Ascending aorta (tissue), 2 donors: ENCODE data around the gene COL4A2. TPM values are rescaled to one million over a fixed set of nuclear protein-coding genes. Genes with fewer than 3 reads are reported as not detected.

Experiments
- DNase-seq, 2 donors: peaks; one replicate each; pipeline ENCODE4 v3.0.0-alpha.2; 2019; ENCODE audit warnings: low spot score in 2 of 2
- H3K27ac ChIP-seq, 2 donors: fragments of 200-600 bp; sonication (generic); one replicate each; pipeline ENCODE4 v1.5.1; 2016 to 2017; ENCODE audit warnings: mild to moderate bottlenecking in 1 of 2
- H3K27me3 ChIP-seq: fragments of 200-600 bp; sonication (generic); one replicate; pipeline ENCODE4 v1.5.1; 2017
- H3K36me3 ChIP-seq, 2 donors: fragments of 200-600 bp; sonication (generic); one replicate each; pipeline ENCODE4 v1.5.1; 2016
- H3K4me1 ChIP-seq, 2 donors: fragments of 200-600 bp; sonication (generic); one replicate each; pipeline ENCODE4 v1.5.1; 2016 to 2017; ENCODE audit warnings: mild to moderate bottlenecking in 1 of 2
- H3K4me3 ChIP-seq, 2 donors: fragments of 200-600 bp; sonication (generic); one replicate each; pipeline ENCODE4 v1.5.1; 2016 to 2017; ENCODE audit warnings: mild to moderate bottlenecking in 1 of 2
- H3K9me3 ChIP-seq, 2 donors: fragments of 200-600 bp; sonication (generic); one replicate each; pipeline ENCODE4 v1.5.1; 2016
- intact Hi-C: fragments of 100-400 bp; cut with DNase I; formaldehyde crosslinking; loops from one replicate; pipeline ENCODE4 v1.15.1; 2023
- total RNA-seq: library from RNA; depleted of rRNA; stranded (reverse); fragments of >200 nt; gene quantifications from one replicate; pipeline ENCODE4 v1.1.0, GENCODE V29; 2016
- TF ChIP-seq, protein P1 (sequence below), 3 experiments: fragments of 200-600 bp in 2 of 3; fragments of 450-650 bp in 1 of 3; sonication (generic) in 2 of 3; IDR thresholded peaks; one replicate each; pipeline ENCODE4 v1.5.1; 2016 to 2019; ENCODE audit warnings: antibody characterized with exemption in 3 of 3, mild to moderate bottlenecking in 1 of 3, moderate library complexity in 1 of 3

Gene COL4A2
- total RNA-seq, 1 donor from 2014 or later: 1,227 TPM

- no peaks in the 10 kb centered on the region for H3K27me3 ChIP-seq
- H3K4me3 ChIP-seq: peak overlapping the region in 1 of 2 donors; percentile 33
- H3K27ac ChIP-seq: peak overlapping the region; percentile 89 to 90
- H3K36me3 ChIP-seq: peaks cover 0 to 5% of the 10 kb centered on the region in 2 donors
- TF ChIP-seq, protein P1, sequence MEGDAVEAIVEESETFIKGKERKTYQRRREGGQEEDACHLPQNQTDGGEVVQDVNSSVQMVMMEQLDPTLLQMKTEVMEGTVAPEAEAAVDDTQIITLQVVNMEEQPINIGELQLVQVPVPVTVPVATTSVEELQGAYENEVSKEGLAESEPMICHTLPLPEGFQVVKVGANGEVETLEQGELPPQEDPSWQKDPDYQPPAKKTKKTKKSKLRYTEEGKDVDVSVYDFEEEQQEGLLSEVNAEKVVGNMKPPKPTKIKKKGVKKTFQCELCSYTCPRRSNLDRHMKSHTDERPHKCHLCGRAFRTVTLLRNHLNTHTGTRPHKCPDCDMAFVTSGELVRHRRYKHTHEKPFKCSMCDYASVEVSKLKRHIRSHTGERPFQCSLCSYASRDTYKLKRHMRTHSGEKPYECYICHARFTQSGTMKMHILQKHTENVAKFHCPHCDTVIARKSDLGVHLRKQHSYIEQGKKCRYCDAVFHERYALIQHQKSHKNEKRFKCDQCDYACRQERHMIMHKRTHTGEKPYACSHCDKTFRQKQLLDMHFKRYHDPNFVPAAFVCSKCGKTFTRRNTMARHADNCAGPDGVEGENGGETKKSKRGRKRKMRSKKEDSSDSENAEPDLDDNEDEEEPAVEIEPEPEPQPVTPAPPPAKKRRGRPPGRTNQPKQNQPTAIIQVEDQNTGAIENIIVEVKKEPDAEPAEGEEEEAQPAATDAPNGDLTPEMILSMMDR (IDR thresholded peaks at IDR 0.05): no peak
- H3K4me1 ChIP-seq: peaks cover 41 to 61% of the 10 kb centered on the region in 2 donors
- intact Hi-C loops: loop anchor here (2.0 to 10.0 kb wide), 4 partner anchors 20 to 304 kb away; partner anchors contain the start of genes ING1 and NAXD
- H3K9me3 ChIP-seq: no peaks in the 10 kb centered on the region
- DNase-seq: no peak
Measured at GRCh38 chr13:110521296-110521680, 214.2 kb downstream of the COL4A2 start.

- Histone ChIP-seq H3K27ac (peak overlapping the region; percentile 89 to 90), H3K27me3 (no peaks in the 10 kb centered on the region), H3K4me3 (no peak overlapping the region), H3K4me1 (peaks cover 41 to 68% of the 10 kb centered on the region in 2 donors), H3K36me3 (peaks cover 0 to 5% of the 10 kb centered on the region in 2 donors), H3K9me3 (no peaks in the 10 kb centered on the region)
- intact Hi-C loops: loop anchor here (2.0 to 10.0 kb wide), 4 partner anchors 19 to 305 kb away; partner anchors contain the start of genes ING1 and NAXD
- TF ChIP-seq, protein P1 (IDR thresholded peaks at IDR 0.05): no peak
- DNase-seq: no peak
Measured at GRCh38 chr13:110521946-110522345, 214.9 kb downstream of the COL4A2 start.

GRCh38 chr13:110522721-110523120, 215.6 kb downstream of the COL4A2 start:
- no peak overlapping the region for H3K4me3 ChIP-seq
- intact Hi-C loops: loop anchor here (5.0 to 10.0 kb wide), 3 partner anchors 95 to 305 kb away; partner anchors contain the start of genes ING1 and NAXD

DNA sequence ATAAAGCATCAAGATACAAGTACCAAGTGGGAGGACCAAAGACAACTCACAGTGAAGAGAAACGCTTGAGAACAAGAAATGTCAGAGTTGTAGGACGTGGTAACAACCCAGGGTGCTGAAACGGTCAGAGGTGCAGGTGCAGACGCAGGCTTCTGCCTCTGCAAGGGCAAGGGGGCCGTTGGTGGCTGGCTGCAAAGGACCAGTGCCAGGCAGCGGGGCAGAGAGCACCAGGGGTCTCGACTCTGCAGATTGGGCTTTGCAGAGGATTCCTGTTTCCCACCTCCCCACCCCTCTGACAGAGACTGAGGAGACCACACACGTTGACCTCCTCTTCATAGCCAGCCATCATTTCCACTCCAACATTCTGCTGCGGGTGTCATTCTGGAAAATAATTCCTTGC, 216.1 kb downstream of the COL4A2 start:
- DNase-seq: no peak
- Histone ChIP-seq H3K36me3 (peaks cover 0 to 5% of the 10 kb centered on the region in 2 donors), H3K9me3 (no peaks in the 10 kb centered on the region), H3K4me3 (no peak overlapping the region), H3K27me3 (no peaks in the 10 kb centered on the region), H3K4me1 (peaks cover 50 to 80% of the 10 kb centered on the region in 2 donors), H3K27ac (peak overlapping the region; percentile 89 to 90)
- TF ChIP-seq, protein P1 (IDR thresholded peaks at IDR 0.05): no peak
- intact Hi-C loops: loop anchor here (5.0 to 10.0 kb wide), 3 partner anchors 94 to 306 kb away; partner anchors contain the start of genes ING1 and NAXD

More at GRCh38 chr13:110522721-110523120, 215.6 kb downstream of the COL4A2 start:
- DNase-seq: no peak
- TF ChIP-seq, protein P1 (IDR thresholded peaks at IDR 0.05): no peak
- Histone ChIP-seq H3K9me3 (no peaks in the 10 kb centered on the region), H3K36me3 (peaks cover 0 to 5% of the 10 kb centered on the region in 2 donors), H3K4me1 (peaks cover 46 to 75% of the 10 kb centered on the region in 2 donors), H3K27ac (peak overlapping the region; percentile 89 to 90), H3K27me3 (no peaks in the 10 kb centered on the region)

DNA sequence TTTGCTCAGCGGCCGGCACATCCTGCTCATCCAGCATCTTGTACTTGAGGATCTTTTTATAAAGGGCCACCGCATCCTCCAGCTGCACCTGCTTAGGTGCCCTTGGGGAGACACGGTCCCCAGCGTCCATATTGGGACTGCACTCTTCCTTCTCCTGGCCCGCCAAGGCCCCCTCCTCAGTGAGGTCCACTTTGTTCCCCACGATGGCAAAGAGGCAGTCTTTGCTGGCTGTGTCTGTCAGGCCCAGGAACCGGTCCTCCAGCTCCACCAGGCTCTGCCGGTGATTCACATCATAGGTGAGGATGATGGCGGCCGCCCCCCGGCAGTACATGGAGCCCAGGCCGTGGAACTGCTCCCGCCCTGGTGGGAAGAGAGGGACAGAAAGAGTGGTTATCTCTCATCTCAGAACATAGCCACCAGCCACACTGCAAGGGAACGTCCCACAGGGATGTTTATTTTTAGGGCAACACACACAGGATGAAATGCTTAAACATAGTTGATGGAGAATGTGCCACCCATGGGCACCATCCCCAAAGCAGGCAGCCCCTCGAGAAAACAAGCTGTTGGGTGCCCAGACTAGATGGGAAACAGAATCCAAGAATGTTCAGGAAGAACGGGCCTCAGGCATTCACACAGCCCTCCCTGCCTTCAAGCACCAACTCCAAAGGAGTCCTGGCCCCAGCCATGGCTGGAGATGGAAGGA, 216.9 kb downstream of the COL4A2 start:
- no peak for DNase-seq
- TF ChIP-seq, protein P1 (IDR thresholded peaks at IDR 0.05): no peak

More for the DNA sequence above, 216.9 kb downstream of the COL4A2 start:
- Histone ChIP-seq H3K9me3 (no peaks in the 10 kb centered on the region), H3K4me1 (peaks cover 54 to 86% of the 10 kb centered on the region in 2 donors), H3K27ac (peak overlapping the region; percentile 89 to 90), H3K27me3 (no peaks in the 10 kb centered on the region), H3K36me3 (peaks cover 0 to 5% of the 10 kb centered on the region in 2 donors), H3K4me3 (peak overlapping the region in 1 of 2 donors; percentile 9)
- intact Hi-C loops: loop anchor here (5.0 to 10.0 kb wide), 3 partner anchors 93 to 307 kb away; partner anchors contain the start of genes ING1 and NAXD
